ENCODE data around the gene NFYC. TPM values are rescaled to one million over a fixed set of nuclear protein-coding genes. Genes with fewer than 3 reads are reported as not detected.

NFYC gene
- total RNA-seq, 4 donors from 2014 or later = 30.2 to 45.6 (median 43.2) TPM

DNA sequence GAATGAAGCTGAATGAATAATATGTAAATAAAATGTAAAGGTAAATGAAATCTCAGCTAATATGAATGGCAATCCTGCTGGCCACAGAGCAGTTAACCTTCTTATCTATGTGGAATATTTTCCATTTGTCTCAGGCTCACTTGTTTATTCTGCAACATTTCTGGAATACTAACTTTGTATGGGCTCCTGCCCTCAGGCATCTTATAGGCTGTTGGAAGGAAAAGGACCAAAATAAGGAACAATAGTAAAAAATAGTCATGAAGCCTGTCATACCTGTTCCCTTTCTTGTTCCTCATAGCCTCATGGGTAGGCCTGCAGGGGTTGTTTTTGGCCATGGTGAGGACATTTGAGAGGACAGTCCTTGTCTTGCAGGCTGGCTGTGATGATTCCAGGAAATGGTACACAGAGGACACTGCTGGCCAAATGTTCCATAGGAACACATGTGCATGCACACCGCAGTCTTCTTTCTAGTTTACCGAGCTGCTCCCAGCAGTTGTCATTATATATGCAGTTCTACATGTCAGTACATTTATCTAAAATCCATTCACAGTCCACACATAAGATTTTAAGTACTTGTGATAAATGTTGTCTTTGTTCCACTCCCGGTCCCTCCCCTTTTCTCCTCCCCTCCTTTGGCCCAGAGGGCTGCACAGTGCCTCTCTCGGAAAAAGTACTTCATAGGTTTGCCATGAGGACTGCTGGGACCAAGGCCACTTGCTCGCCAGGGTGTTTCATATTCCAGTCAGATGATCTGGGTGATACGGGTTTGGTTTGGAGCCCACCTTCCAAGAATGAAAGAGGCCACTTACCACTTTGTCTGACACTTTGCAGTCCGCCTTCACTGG is 76.9 kb downstream of the NFYC start:
- TF ChIP-seq, protein P1, sequence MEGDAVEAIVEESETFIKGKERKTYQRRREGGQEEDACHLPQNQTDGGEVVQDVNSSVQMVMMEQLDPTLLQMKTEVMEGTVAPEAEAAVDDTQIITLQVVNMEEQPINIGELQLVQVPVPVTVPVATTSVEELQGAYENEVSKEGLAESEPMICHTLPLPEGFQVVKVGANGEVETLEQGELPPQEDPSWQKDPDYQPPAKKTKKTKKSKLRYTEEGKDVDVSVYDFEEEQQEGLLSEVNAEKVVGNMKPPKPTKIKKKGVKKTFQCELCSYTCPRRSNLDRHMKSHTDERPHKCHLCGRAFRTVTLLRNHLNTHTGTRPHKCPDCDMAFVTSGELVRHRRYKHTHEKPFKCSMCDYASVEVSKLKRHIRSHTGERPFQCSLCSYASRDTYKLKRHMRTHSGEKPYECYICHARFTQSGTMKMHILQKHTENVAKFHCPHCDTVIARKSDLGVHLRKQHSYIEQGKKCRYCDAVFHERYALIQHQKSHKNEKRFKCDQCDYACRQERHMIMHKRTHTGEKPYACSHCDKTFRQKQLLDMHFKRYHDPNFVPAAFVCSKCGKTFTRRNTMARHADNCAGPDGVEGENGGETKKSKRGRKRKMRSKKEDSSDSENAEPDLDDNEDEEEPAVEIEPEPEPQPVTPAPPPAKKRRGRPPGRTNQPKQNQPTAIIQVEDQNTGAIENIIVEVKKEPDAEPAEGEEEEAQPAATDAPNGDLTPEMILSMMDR (IDR thresholded peaks at IDR 0.05; ENCODE audit: low read depth) = no peak

DNA sequence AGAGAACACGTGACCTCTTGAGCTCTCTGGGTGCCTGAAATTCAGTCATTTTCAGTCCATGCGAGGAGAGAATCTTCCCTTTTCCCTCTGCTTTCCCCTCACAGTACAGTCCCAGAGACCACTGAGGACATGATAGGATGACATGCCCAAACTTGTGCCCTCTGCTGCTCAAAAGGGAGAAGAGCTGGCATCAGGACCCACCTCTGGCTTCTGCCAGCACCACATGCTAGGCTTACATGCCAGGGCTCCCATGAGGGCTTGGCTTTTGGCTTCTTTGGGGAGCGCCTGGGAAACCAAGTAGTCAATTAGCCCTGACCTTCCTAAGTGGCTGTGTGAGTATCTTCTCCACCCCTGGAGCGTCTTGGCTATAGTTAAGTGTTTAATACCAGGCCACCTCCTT is 78.3 kb downstream of the NFYC start:
- TF ChIP-seq, protein P1 (IDR thresholded peaks at IDR 0.05; ENCODE audit: low read depth) = no peak

DNA sequence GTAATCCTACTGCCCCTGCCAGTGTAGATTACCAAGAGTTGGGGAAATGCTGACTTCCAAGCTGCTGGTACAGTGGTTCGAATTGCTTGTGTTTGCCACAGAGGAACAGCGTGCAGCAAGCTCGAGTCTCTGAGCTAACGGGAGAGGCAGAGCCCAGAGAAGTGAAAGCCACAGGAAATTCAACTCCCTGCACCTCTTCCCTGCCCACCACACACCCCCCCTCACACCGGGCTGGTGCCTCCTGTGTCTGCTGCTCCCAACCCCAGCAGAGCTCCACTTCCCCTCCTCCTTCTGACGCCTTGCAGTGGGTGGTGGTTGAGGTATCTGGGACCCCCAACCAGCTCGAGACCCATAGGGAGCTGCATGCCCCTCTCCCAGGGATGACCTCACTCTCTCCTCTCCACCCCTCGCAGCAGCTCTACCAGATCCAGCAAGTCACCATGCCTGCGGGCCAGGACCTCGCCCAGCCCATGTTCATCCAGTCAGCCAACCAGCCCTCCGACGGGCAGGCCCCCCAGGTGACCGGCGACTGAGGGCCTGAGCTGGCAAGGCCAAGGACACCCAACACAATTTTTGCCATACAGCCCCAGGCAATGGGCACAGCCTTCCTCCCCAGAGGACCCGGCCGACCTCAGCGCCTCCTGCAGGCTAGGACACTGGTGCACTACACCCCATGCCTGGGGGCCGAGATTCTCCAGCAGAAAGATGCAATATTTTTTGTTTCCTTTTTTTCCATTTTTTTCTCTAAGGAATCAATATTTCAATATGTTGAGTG is 79.0 kb downstream of the NFYC start:
- TF ChIP-seq, protein P1 (IDR thresholded peaks at IDR 0.05; ENCODE audit: low read depth) = no peak

DNA sequence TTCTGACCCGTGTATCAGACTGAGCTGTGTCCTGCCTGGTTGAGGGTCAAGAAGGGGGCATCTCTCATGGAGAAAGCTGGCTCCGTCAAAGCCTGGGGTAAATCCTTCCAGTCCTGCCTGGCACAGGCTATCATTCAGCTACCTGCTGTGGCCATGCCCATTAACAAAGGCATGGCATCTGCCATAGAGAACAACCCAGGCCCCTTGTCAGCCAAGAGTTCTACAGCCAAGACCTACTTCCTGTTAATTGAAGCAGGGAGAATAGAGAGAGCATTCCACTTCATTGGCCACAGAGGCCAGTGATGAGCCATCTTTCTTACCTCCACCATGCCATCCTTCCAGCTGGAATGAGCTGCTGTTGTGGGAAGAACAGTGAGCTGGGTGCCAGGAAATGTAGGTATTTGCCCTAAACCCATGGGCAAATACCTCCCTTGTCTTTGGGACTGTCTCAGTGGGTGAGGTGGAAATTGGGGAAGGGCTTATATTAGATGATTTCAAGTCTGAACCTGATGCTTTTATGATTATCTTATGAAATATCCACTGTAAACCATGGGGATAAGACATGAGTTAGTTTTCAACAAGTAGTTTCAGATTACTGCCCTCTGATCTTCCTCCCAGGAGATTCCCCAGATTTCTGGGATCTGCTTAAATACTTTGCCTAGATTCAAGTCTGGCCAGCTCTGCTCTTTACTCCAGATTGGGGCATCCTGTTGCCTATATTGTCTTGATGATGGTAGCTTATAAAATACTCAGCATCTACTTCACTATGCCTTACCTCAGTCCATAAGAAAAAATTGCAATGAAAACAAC is 80.8 kb downstream of the NFYC start:
- TF ChIP-seq, protein P1 (IDR thresholded peaks at IDR 0.05; ENCODE audit: low read depth) = no peak

DNA sequence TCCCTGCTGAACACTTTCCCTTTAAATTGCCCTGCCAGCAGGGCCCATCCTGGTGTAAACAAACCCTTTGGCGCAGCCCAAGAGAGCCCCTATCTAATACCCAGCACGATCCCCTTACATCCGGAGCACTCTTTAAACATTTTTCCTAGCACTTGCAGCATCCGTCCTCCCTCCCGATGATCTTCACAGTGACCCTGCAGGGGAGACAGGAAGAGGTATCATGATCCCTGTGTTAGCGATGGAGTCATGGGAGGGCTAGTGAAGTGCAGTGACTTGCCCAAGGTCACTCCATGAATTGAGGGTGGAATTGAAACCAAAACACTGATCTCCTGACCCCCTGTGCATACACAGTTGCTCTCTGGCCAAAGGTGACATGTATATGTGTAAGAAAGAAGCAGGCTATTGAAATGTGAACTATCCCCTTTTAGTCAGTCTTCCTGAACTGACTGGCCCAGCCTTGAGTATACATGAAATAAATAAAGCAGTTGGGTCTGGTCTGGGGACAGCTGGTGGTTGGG is 82.3 kb downstream of the NFYC start:
- TF ChIP-seq, protein P1 (IDR thresholded peaks at IDR 0.05; ENCODE audit: low read depth) = no peak

DNA sequence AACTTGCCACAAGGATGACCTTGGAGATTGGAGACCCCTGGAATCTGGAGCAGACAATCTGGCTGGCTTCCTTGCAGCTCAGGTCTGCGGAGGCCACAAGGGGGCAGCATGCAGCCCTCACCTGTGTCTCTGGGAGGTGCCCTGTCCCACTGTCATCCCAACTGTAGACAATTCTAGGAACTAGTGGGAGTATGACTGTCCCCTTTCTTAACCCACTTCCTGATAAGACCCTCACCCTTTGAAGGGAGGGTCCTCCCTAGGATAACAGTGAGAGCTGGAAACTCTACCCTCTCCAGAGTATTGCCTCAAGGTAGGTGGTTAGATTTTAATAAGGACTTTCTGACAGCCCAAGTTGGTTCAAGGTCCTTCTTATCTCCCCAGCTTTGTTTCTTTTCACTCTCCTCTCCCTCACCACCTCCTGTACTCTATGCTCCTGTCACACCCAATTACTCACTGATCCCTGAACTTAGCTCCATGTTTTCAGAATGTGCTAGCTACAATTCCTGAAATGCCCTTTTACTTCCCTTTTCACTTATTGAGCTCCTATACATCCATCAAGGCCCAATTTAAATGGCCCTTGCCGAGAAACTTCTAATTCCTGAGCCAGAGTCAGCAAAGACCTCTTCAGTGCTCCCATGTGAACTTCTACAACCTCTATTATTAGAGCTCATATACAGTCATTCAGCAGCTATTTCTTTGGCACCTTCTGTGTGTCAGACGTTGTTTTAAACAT is 82.9 kb downstream of the NFYC start:
- TF ChIP-seq, protein P1 (IDR thresholded peaks at IDR 0.05; ENCODE audit: low read depth) = no peak

All from subcutaneous adipose tissue (tissue), 4 donors.